Activated CD8-positive, alpha-beta memory T cell treated with anti-CD3 and anti-CD28 coated beads for 1 hour (primary cell): ENCODE measurements around the gene RNF40.
A peak's percentile ranks its signal among the peaks of the same experiment; 100 is the strongest.

Experiments
- DNase-seq, 2 donors: peaks; one replicate each; pipeline ENCODE4 v3.0.0-alpha.2; 2020; ENCODE audit warnings: low read depth in 1 of 2; ENCODE audit errors: extremely low read depth in 1 of 2

RNF40 gene

DNA sequence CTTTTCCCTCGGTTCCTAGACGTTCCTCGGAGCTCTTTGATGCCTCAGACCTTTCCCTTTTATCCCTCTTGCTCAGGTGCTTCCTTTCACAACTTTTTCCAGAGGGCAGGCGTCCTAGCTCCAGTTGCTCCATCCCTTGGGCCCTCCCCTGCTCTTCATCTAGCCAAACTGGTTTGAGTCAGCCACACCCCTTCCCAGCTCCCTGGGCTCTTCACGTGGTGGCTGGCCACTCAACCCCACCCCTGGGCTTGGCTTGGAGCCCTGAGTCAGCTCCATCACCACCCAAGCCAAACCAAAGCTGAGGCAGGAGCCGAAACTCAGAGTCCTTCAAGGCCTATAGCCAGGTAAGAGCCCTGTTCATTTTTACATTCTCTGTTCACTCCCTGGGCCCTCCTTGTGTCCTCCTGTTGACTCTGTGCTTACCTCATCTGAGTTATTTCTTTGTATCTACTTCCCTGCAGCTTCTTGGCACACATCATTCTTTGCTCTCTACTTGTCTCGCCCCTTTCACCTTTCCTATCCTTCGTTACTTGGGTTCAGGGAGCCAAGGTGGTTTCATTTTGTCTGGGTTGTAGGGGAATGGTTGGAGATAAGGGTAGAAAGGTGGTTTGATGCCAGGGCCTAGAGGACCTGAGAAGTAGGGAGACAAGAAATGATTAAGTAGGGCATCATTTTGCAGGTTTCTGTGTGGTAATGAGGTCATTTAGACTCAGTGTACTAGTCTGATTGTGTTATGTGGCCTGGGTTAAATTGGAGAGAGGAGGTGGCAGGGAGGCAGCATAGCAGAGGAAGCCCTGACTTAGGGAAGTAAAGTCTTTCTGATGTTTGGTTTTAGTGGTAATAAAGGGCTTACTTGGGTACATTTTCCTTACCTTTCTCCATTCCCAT lies 21.5 kb upstream of the RNF40 start:
- DNase-seq = no peak

- DNase-seq = no peak
These were observed 20.6 kb upstream of the RNF40 start for GRCh38 chr16:30741461-30741914.

GRCh38 chr16:30743716-30744115 lies 18.4 kb upstream of the RNF40 start:
- DNase-seq = no peak

GRCh38 chr16:30744183-30744582 lies 17.9 kb upstream of the RNF40 start:
- no peak for DNase-seq

DNA sequence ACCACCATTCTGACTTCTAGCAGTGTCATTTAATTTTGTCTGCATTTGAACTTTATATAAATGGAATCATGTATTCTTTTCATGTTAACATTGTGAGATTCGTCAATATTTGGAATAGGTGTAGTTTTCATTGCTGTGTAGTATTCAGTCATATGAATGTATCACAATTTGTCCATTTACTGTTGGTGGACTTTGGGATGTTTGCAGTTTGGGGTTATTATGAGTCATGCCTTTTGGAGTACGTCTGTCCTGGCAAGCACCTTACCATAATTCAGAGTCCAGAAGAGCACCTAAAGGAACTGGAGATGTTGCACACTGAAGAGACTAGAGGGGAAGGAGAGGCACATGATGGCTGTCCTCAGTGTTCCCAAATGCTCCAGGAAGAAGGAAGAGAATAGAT lies 17.0 kb upstream of the RNF40 start:
- no peak for DNase-seq

- no peak for DNase-seq
These were observed 15.4 kb upstream of the RNF40 start for GRCh38 chr16:30746638-30747175.

- no peak for DNase-seq
These were observed 14.8 kb upstream of the RNF40 start for GRCh38 chr16:30747331-30747730.

GRCh38 chr16:30747799-30748633 lies 14.1 kb upstream of the RNF40 start, which contains the start of gene PHKG2:
PHKG2 (plus strand) TSS chr16:30748425; CDS start chr16:30748821, 396 bp downstream.
- peak; percentile 85 to 89 for DNase-seq

GRCh38 chr16:30748634-30749445 lies 13.3 kb upstream of the RNF40 start:
- DNase-seq = no peak

DNA sequence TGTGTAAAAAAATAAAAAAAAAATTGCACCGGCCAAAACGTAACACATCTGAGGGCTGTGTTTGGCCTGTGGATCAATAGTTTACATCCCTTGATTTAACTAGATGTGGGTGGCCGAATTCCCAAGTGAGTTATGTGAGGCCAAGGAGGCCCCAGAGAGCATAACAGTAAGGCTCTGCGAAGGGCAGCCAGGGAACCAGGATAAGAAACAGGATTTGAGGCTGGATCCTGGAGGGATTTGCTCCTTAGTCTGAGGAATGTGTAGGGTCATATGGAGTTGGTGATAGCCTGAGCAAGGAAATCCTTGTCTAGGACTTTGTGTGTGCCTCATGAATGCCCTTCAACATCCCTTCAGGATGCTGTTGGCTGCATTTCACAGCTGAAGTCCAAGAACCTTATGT lies 11.9 kb upstream of the RNF40 start:
- DNase-seq = no peak

- DNase-seq = no peak
These were observed 11.2 kb upstream of the RNF40 start for GRCh38 chr16:30750876-30751465.

DNA sequence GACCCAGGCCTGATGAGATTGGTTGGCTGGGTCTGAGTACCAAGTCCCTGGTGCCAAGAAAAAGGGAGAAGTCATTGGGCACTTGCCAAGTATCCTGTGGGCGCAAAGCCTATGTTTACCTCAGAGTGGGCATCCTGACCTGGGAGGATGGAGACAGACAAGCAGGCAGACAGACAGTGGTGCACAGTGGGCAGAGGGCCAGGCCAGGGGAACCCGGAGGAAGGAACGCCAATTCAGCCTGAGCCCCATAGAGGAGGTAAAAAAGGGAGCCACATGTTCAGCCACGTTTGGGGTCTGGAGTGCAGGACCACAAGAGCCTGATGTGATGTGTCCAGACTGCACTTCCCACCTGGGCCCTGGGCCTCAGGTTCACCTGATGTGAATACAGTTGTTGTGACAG lies 8.5 kb upstream of the RNF40 start:
- DNase-seq = no peak

DNA sequence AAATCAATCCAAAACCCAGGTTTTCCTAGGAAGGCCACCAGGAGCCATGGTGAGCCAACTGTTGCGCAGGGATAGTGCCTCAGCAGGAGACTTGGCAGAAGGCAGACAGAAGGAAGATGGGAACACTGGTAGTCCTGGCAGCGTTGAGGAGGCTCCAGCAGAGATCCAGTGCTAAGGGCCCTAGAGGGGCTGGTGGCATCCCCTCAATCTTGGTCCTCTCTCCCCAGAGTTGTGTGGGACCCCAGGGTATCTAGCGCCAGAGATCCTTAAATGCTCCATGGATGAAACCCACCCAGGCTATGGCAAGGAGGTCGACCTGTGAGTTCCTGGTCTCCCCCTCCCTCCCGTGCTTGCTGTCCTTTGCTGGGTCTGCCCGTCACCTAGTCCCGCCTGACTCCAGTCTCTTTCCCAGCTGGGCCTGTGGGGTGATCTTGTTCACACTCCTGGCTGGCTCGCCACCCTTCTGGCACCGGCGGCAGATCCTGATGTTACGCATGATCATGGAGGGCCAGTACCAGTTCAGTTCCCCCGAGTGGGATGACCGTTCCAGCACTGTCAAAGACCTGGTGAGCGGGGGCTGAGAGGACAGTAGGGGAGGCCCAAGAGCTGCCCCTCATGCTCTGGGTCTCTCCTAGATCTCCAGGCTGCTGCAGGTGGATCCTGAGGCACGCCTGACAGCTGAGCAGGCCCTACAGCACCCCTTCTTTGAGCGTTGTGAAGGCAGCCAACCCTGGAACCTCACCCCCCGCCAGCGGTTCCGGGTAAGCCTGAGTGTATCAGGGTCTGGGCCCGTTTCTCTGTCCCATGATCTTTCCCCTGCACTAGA lies 6.0 kb upstream of the RNF40 start:
- DNase-seq = no peak

- no peak for DNase-seq
These were observed 5.4 kb upstream of the RNF40 start for GRCh38 chr16:30756781-30757100.

DNA sequence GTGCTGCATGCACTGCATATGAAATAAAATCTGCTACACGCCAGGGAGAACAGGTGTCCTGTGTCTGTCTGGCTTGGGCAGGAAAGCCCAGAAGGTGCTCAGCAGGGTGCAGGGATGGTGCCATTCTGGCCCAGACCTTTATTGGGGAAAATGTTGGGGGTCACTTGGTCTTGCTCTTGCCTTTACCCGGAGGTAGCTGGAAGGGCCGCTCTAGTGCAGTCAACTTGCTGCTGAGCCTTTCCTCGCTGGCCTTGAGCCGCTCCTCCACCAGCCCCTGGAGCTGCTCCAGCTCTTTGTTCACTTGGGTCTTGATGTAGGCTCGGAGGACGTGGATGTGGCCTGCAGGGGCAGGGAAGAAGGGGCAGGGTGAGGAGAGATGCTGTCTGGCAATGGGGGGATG lies 4.8 kb upstream of the RNF40 start:
- no peak for DNase-seq

DNA sequence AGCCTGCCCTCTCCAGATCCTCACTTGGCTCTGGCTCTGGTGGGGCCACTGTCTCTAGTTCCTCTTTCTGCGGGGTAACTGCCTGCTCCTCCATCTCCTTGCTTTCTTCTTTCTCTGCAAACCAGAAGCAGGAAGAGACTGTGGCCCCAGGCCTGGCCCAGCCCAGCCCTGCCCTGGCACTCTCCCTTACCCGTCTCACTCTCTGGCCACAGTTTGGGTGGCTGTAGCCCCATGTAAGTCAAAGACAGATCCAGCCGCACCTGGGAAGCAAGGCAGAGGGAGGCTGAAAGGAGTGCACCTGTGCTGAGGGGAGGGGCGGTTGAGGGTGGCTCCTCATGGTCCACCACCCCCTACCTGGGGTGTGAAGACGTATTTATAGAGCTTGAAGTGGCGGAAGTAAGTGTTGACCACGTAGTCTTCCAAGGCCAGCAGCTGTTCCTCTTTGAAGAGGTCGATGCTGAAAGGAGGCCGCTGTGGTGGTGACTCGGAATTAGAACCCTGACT lies 3.1 kb upstream of the RNF40 start:
- DNase-seq = no peak

- no peak for DNase-seq
These were observed 2.0 kb upstream of the RNF40 start for GRCh38 chr16:30760001-30760559.

GRCh38 chr16:30760577-30761426 lies 1.3 kb upstream of the RNF40 start:
- DNase-seq = no peak
